OCI-LY7 (cell line): ENCODE data around the gene CDKAL1. TPM values are rescaled to one million over a fixed set of nuclear protein-coding genes. Genes with fewer than 3 reads are reported as not detected.

Experiments used
- BruUV-seq: library from RNA; stranded (reverse); fragments of 400-500 nt; replicated peaks from 2 replicates; lab custom pipeline; 2021; lab: Mats Ljungman, UMichigan
- CTCF ChIA-PET: fragments of 300-600 bp; sonication (Branson Sonifier 250); formaldehyde crosslinking; loops from one replicate; lab custom pipeline; 2022; ENCODE audit warnings: antibody characterized with exemption; ENCODE audit not compliant: unreplicated experiment; lab: Charles Lee
- POLR2A ChIA-PET: fragments of 300-600 bp; sonication (Branson Sonifier 250); formaldehyde crosslinking; loops from one replicate; lab custom pipeline; 2022; ENCODE audit warnings: antibody characterized with exemption; lab: Charles Lee
- DNase-seq: peaks from one replicate; pipeline ENCODE4 v3.0.0-alpha.2; 2015; ENCODE audit warnings: low spot score
- H2AFZ ChIP-seq: fragments of 200-600 bp; sonication (generic), shearing (Covaris generic); 2 replicates; pipeline ENCODE4 v1.6.1; 2014; ENCODE audit warnings: mild to moderate bottlenecking, antibody characterized with exemption, low read length, moderate library complexity
- H3K27ac ChIP-seq: fragments of 200-600 bp; sonication (generic); 2 replicates; pipeline ENCODE4 v1.5.1; 2014; ENCODE audit warnings: mixed run types, low read depth, mild to moderate bottlenecking, moderate library complexity, low read length, inconsistent platforms; ENCODE audit not compliant: poor library complexity, severe bottlenecking
- H3K36me3 ChIP-seq: fragments of 200-600 bp; sonication (generic); 2 replicates; pipeline ENCODE4 v1.6.1; 2014; ENCODE audit warnings: mild to moderate bottlenecking, antibody characterized with exemption, low read length, moderate library complexity, mixed read lengths; ENCODE audit not compliant: insufficient read depth
- H3K4me1 ChIP-seq: fragments of 200-600 bp; sonication (generic); 2 replicates; pipeline ENCODE4 v1.5.1; 2014; ENCODE audit warnings: mild to moderate bottlenecking, low read length; ENCODE audit not compliant: insufficient read depth, poor library complexity, severe bottlenecking
- H3K4me2 ChIP-seq: fragments of 200-600 bp; sonication (generic); 2 replicates; pipeline ENCODE4 v1.6.1; 2014; ENCODE audit warnings: mild to moderate bottlenecking, low read length
- H3K4me3 ChIP-seq: fragments of 200-600 bp; sonication (generic); 2 replicates; pipeline ENCODE4 v1.5.1; 2014; ENCODE audit warnings: mild to moderate bottlenecking, low read depth, low read length; ENCODE audit not compliant: poor library complexity, severe bottlenecking
- H3K79me2 ChIP-seq: fragments of 200-600 bp; sonication (generic); 2 replicates; pipeline ENCODE4 v1.6.1; 2016; ENCODE audit warnings: low read depth, mild to moderate bottlenecking, low read length, moderate library complexity, mixed read lengths; ENCODE audit not compliant: insufficient read depth
- H3K9me2 ChIP-seq: fragments of 200-600 bp; sonication (generic); 2 replicates; pipeline ENCODE4 v1.6.1; 2016; ENCODE audit warnings: mild to moderate bottlenecking, low read length, mixed read lengths; ENCODE audit not compliant: insufficient read depth
- H3K9me3 ChIP-seq: fragments of 200-600 bp; sonication (generic); 2 replicates; pipeline ENCODE4 v1.6.1; 2014; ENCODE audit warnings: mild to moderate bottlenecking, mixed run types, low read length, mixed read lengths
- H4K20me1 ChIP-seq: fragments of 200-600 bp; sonication (generic); 2 replicates; pipeline ENCODE4 v1.6.1; 2014; ENCODE audit warnings: mild to moderate bottlenecking, antibody characterized with exemption, low read length, moderate library complexity, mixed read lengths; ENCODE audit not compliant: insufficient read depth
- CTCF ChIP-seq: fragments of 200-600 bp; sonication (generic); conservative IDR thresholded peaks from 2 replicates; pipeline ENCODE4 v1.5.1; 2014; ENCODE audit warnings: mild to moderate bottlenecking, antibody characterized with exemption, low read length, moderate library complexity, mixed read lengths
- EZH2phosphoT487 ChIP-seq: fragments of 200-600 bp; sonication (generic); IDR thresholded peaks from 2 replicates; pipeline ENCODE4 v1.6.1; 2018; ENCODE audit warnings: low read depth, borderline replicate concordance, mild to moderate bottlenecking, mixed run types, antibody characterized with exemption, low read length, moderate library complexity, mixed read lengths
- intact Hi-C: fragments of 100-400 bp; cut with micrococcal nuclease; formaldehyde crosslinking; loops from one replicate; pipeline ENCODE4 v1.10.0; 2022; ENCODE audit not compliant: unreplicated experiment
- total RNA-seq, 2 experiments: library from RNA; depleted of rRNA in 1 of 2; stranded (reverse); fragments of >200 nt in 1 of 2; shearing (Covaris generic) in 1 of 2; gene quantifications; 2 replicates each; pipeline ENCODE4 v1.2.3, GENCODE V29; 2014 to 2022

The CDKAL1 gene
- total RNA-seq, 2 experiments from 2014 or later: 19.9 to 21.1 TPM

DNA sequence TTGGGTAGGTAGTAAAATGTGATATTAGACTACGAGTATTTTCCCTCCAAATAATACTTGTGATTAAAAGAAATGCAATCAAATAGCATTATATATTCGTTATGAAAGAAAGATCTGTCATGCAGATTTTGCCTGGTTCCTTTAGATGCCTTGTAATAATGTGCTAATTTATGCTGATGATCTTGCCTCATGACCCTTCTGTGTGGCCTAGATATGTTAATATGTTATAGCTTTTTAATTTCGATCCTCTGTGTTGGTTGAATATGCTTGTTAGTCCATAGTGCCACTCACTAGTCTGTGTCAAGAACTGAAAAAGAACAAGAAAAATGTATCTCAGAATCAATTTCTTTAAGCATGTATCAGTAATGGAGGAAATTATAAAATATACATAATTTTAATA, 31.9 kb downstream of the CDKAL1 start:
- H2AFZ ChIP-seq: no peak overlapping the region
- H3K4me2 ChIP-seq: no peak overlapping the region
- intact Hi-C loops: loop anchor here (10.0 kb wide), 1 partner anchor 1369 kb away; no protein-coding TSS in a partner anchor
- H3K9me2 ChIP-seq: no peaks in the 10 kb centered on the region
- H3K4me3 ChIP-seq: no peak overlapping the region
- H3K9me3 ChIP-seq: no peaks in the 10 kb centered on the region
- BruUV-seq: no TSS peak
- POLR2A ChIA-PET: interaction anchor here (0.6 to 3.4 kb wide), 5 partner anchors 11 to 1045 kb away, joined by 3 to 18 read pairs (median 4); partner anchors contain the start of gene SOX4
- H3K79me2 ChIP-seq: peaks cover 21% of the 10 kb centered on the region; the same call in 1 of the 2 replicates
- no peaks in the 10 kb centered on the region; the same call in 1 of the 2 replicates for H3K36me3 ChIP-seq
- peaks cover 22% of the 10 kb centered on the region for H3K4me1 ChIP-seq
- H3K27ac ChIP-seq: no peak overlapping the region
- DNase-seq: no peak
- peaks cover 5% of the 10 kb centered on the region; the same call in 1 of the 2 replicates for H4K20me1 ChIP-seq
- CTCF ChIA-PET: no interaction called here
- no peak for TF ChIP-seq CTCF
- no peak for TF ChIP-seq EZH2phosphoT487

GRCh38 chr6:20569000-20569610, 34.8 kb downstream of the CDKAL1 start:
- no peak for DNase-seq
- BruUV-seq: no TSS peak

More at GRCh38 chr6:20569000-20569610, 34.8 kb downstream of the CDKAL1 start:
- no peak overlapping the region for H2AFZ ChIP-seq
- H3K27ac ChIP-seq: no peak overlapping the region
- no peak overlapping the region for H3K4me3 ChIP-seq
- H4K20me1 ChIP-seq: peaks cover 5% of the 10 kb centered on the region; the same call in 1 of the 2 replicates
- H3K79me2 ChIP-seq: peaks cover 22% of the 10 kb centered on the region; the same call in 1 of the 2 replicates
- no peaks in the 10 kb centered on the region; the same call in none of the 2 replicates for H3K36me3 ChIP-seq
- H3K9me2 ChIP-seq: no peaks in the 10 kb centered on the region
- intact Hi-C loops: loop anchor here (10.0 kb wide), 1 partner anchor 1366 kb away; no protein-coding TSS in a partner anchor
- ChIA-PET POLR2A (no interaction called here), CTCF (no interaction called here)
- H3K4me1 ChIP-seq: peaks cover 19% of the 10 kb centered on the region
- TF ChIP-seq CTCF (no peak), EZH2phosphoT487 (no peak)
- no peak overlapping the region for H3K4me2 ChIP-seq
- H3K9me3 ChIP-seq: no peaks in the 10 kb centered on the region
